GM10266 (cell line): Measurements from ENCODE around the gene RWDD2A.

Source experiments
- DNase-seq: peaks from one replicate; pipeline ENCODE4 v3.0.0; 2012; ENCODE audit errors: extremely low spot score
- TF ChIP-seq, protein P1 (sequence below): IDR thresholded peaks from 2 replicates; pipeline ENCODE4 v1.5.1; 2012; ENCODE audit warnings: mild to moderate bottlenecking, low read depth; ENCODE audit not compliant: control insufficient read depth, insufficient read depth; ENCODE audit errors: missing control alignments

The RWDD2A gene

DNA sequence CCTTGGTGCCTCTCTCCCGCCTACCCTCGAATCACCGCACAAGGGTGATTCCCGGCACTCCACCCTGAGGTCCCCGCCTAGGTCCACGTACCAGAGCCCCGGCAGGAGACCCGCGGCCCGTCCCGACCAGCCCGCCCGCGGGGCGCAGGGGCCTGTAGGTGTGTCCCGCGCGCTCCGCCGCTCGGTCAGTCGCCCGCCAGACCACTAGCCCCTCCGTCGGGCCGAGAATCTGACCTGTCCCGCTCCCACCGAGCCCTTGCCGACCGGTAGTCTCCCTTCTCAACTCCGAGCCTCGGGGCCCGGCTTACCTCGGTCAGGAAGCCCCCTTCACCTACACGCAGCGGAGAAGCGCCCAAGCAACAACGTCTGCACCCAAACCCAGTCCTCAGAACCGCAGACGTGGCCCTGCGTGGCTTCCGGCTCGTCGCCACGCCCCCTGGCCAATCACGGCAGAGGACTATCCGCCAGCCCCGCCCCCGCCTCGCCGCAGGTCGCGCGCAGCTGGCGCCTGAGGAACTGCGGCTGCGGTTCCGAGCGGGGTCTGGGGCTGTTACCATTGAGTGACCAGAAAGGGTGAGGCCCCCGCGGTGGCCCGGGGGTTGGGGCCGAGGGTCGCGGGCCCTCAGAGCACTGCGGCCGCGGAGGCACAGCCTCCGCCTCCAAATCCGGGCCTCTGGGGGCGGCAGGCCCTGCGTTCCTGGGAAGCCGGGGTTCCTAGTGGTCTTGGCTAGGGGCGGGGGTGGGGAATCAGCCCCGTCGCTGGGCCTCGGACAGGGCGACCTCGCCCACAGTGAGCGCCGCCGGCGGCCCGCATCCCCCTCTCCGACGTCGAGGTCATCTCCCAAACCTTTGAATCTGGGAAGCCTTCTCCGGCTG, at the start of gene RWDD2A, which contains the start of gene PGM3:
Gene RWDD2A (plus strand): TSS at position 487 of the 876 bp plus-strand sequence. CDS start 1,095 bp downstream, outside the sequence.
Gene PGM3 (minus strand): TSS at position 395 of the 876 bp plus-strand sequence. CDS start 2,253 bp downstream, outside the sequence.
- TF ChIP-seq, protein P1, sequence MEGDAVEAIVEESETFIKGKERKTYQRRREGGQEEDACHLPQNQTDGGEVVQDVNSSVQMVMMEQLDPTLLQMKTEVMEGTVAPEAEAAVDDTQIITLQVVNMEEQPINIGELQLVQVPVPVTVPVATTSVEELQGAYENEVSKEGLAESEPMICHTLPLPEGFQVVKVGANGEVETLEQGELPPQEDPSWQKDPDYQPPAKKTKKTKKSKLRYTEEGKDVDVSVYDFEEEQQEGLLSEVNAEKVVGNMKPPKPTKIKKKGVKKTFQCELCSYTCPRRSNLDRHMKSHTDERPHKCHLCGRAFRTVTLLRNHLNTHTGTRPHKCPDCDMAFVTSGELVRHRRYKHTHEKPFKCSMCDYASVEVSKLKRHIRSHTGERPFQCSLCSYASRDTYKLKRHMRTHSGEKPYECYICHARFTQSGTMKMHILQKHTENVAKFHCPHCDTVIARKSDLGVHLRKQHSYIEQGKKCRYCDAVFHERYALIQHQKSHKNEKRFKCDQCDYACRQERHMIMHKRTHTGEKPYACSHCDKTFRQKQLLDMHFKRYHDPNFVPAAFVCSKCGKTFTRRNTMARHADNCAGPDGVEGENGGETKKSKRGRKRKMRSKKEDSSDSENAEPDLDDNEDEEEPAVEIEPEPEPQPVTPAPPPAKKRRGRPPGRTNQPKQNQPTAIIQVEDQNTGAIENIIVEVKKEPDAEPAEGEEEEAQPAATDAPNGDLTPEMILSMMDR = no peak
- peak; percentile 97 for DNase-seq

DNA sequence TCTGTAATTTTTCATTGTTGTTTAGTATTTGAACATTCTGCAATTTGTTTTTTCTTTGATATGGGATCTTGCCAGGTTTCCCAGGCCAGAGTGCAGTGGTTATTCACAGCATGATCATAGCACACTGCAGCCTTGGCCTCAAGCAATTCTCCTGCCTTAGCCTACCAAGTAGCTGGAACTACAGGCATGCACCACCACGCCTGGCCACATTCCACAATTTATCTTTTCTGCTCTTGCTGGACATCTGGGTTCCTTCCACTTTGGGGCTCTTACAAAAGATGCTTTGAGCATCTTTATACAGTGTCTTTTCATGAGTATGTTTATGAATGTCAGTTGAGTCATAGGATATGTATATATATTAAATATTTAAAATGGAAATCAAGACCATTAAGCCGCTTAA, 42.0 kb upstream of the RWDD2A start:
- no peak for DNase-seq

DNA sequence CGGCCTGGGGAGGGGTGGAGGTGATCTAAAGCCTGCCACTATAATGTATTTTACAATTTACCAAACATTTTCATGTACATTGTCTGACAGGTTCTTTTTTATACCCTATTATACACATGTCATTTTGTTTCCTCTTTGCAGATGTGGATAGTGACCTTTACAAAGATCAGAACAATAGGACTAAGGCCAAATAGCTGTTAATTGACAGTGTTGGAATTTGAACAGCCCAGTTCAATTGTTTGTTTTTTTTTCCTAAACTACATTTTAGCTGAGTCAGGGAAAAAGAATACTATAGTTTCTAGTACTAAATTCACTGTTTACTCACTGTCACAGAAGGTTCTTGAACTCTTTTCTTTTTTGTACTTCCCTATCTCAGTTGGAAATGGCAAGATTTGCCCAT, 40.2 kb upstream of the RWDD2A start:
- TF ChIP-seq, protein P1 = no peak
- no peak for DNase-seq

More for the DNA sequence above, 42.0 kb upstream of the RWDD2A start:
- TF ChIP-seq, protein P1 = no peak

DNA sequence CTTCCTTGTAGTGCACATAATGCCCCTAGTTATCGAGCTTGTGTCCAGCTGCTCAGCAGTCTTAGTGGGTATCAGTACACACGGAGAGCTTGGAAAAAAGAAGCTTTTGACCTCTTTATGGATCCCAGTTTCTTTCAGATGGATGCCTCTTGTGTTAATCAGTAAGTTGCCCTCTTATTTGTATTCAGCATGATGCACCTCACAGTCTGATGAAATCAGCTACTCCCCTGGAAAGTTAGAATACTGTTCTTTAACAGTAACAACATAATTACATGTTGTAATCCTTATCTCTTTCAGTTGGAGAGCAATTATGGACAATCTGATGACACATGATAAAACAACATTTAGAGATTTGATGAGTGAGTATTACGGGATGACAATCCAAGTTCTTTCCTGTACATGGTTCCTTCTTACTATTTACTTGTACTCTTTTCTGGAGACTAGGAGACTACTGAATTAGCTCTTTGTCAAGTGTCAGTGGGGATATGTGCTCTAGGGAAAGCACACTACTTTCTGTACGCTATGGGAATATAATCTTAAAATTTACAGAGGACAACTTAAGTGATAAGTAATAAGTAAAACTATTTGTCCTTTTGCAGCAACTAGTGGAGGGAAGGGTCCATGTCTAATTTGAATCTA, 39.2 kb upstream of the RWDD2A start:
- DNase-seq = no peak
- TF ChIP-seq, protein P1 = no peak

DNA sequence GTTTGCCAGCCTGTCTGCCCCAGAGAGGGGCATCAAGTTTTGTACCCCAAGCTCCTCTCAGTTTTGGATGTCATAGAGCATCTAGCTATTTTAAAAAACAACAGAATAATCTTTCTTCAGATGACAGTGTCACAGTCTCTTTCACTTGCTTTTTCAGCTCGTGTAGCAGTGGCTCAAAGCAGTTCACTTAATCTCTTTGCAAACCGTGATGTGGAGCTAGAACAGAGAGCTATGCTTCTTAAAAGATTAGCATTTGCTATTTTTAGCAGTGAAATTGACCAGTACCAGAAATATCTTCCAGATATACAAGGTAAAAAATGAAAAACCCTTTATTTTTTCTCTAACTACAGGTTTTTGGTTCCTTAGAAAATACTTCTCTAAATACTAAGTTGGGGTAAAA, 37.4 kb upstream of the RWDD2A start:
- DNase-seq = no peak
- TF ChIP-seq, protein P1 = no peak

DNA sequence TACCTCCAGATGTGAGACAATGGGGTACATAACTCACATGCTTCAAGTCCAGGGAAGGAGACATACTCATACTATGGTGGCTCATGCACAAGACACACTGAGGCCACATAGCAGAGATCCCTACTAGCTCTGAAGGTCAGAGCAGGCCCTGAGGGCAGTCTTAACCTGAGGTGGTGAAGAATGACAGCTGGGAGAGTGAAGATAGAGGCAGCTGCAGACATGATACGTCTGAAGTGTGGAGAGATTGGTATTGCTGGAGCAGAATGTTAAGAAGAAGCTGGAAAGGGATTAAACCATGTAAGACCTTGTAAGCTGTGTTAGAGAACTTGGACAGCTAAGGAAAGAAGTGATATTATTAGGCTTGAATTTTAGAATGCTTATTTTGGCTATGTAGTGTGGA, 33.0 kb upstream of the RWDD2A start:
- no peak for DNase-seq
- TF ChIP-seq, protein P1 = no peak

DNA sequence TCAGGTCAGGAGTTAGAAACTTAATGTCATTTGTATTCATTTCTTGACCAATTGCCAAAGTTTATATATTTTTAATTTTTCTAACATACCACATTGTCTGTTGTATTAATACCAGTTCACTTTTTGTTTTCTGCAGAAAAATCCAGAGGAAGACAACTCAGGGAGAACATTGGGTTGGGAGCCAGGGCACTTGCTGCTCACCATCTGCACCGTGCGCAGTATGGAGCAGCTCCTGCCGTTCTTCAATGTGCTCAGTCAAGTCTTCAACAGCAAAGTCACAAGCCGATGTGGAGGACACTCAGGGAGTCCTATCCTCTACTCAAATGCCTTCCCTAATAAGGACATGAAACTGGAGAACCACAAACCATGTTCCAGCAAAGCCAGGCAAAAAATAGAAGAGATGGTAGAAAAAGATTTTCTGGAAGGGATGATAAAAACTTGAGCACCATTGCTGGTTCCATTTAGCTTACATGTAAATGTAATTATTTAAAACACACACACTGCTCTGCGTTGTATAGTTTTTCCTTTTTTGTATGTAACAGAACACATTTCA, 25.4 kb upstream of the RWDD2A start:
- no peak for DNase-seq
- TF ChIP-seq, protein P1 = no peak
